OCI-LY7 (cell line): ENCODE data around the gene CHCHD6.

ENCODE experiments used
- CTCF ChIP-seq: fragments of 200-600 bp; sonication (generic); conservative IDR thresholded peaks from 2 replicates; pipeline ENCODE4 v1.5.1; 2014; ENCODE audit warnings: mild to moderate bottlenecking, antibody characterized with exemption, low read length, moderate library complexity, mixed read lengths
- EZH2phosphoT487 ChIP-seq: fragments of 200-600 bp; sonication (generic); IDR thresholded peaks from 2 replicates; pipeline ENCODE4 v1.6.1; 2018; ENCODE audit warnings: low read depth, borderline replicate concordance, mild to moderate bottlenecking, mixed run types, antibody characterized with exemption, low read length, moderate library complexity, mixed read lengths

GRCh38 chr3:126847061-126847460 lies 143.0 kb downstream of the CHCHD6 start:
- no peak for TF ChIP-seq CTCF
- TF ChIP-seq EZH2phosphoT487, result no peak
